ENCODE results near the gene LDLRAD4. TPM values are rescaled to one million over a fixed set of nuclear protein-coding genes. Genes with fewer than 3 reads are reported as not detected.

The LDLRAD4 gene
- total RNA-seq, 4 donors from 2014 or later, result 23.9 to 38.3 (median 27.0) TPM

DNA sequence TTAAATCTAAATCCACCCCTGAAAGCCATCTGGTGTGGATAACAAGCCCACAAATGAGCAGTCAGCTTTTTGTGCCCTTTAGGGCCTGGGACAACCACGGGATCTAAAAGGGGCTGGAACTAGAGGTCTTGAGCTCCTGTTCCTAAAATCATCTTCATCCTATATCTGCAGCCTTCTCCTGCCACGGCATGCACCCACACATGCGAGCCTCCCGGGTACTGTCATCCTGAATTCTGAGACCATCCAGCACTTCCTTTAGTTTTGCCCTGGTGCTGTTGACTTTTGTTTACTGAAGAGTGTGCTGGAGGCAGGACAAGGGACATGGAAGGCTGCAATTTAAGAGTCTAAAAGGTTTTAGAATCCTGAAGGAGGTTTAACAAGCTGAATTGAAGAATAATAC lies 324.6 kb downstream of the LDLRAD4 start:
- no peak for ATAC-seq (ENCODE audit: low FRiP score)
- DNase-seq (ENCODE audit: low spot score), result no peak
- TF ChIP-seq CTCF (IDR thresholded peaks at IDR 0.05), result no peak

DNA sequence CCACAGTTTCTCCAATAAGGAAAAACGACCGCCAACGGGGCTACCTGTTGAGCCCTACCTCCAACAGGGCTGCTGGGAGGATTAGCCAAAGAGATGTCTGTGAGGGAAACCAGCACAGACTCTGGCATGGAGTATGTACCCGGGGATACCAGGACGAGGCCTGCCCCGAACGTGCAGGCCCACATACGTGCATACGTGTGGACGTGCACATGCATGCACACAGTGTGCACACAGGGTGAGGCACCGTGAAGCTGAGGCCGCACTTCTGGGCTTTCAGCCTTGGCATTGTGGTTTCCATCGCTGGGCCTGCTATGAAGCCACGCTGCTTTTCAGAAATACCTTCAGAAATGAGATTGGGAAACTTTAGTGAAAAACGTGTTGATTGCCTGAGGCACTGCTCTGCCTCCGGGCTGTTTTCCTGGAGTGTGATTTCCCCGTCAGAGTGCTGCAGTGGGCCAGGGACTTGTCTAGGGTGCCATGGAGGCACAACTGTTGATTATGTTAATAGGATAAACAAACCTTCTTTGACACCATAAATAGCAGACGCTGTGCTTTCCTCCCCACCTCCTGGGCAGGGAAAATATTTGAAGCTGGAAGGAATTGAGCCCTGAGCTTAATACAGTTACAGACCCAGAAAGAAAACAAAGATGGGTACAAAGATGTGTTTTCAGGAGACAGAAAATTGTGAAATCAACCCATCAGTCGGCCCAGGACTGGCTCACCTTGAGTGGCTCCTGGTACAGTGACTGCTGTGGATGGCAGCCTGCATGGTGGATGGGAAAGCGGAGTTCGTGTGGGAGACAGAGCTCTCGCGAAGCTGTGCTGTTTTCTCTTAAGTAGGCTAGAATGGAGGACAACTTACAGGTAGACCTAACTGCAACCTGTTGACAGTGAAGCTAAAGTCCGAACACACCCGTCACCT lies 325.5 kb downstream of the LDLRAD4 start:
- ATAC-seq (ENCODE audit: low FRiP score) (no peak), DNase-seq (ENCODE audit: low spot score) (no peak)
- TF ChIP-seq CTCF (IDR thresholded peaks at IDR 0.05), result no peak

DNA sequence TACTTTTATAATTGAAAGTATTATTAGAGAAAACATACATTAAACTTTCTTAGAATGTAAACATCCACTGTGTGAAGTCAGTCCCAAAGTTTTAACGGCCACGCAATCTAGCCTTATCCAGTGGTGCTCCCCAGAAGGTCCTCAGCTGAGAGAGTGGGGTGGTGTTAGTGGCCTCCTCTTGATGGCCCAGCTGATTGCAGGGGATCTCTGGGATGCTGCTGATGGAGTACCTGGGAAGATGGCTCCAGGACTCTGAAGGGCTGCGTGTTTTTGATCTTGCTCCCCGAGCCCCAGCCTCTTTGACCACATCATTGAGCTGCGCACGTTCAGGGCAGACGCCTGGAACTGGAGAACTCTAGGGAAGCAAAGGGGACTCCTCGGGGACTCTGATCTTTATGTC lies 326.4 kb downstream of the LDLRAD4 start:
- DNase-seq (ENCODE audit: low spot score) (no peak), ATAC-seq (ENCODE audit: low FRiP score) (no peak)
- no peak for TF ChIP-seq CTCF (IDR thresholded peaks at IDR 0.05)

DNA sequence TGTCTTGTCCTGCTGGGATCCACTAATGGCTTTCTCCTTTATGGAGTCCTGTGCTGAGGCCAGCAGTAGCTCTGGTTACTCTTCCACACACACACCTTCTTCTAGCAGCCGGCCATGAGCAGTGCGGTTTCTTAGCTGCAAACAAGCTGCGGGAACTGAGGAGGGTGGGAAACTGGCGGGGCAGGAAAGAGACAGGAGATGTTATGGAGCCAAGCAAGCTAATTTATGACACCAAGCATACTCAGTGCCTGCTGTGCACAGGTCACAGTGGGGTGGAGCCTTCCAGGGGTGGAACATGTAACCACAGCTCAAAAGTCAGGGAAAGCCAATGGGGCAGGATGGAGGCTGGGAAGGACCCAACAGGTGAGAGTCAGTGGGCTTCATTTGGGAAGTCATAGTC lies 327.0 kb downstream of the LDLRAD4 start:
- DNase-seq (ENCODE audit: low spot score), result no peak
- no peak for ATAC-seq (ENCODE audit: low FRiP score)
- no peak for TF ChIP-seq CTCF (IDR thresholded peaks at IDR 0.05)

DNA sequence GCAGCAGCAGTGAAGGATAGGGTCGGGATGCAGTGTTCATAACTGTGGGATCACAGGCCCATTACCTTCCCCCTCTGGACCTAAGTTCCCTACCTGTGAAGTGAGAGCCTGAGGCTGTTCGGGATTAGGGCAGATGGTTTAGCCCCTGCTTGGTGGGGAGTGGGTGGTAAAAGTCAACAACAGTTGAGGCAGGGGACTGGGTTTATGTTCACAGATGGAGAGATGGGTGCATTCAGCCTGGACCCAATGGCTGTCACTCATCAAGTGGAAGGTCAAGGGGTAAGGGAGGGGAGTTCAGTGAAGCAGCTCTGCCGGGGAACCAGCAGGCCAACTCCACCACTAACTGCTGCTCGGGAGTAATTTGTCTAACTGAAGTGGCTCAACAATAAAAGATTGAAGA lies 327.4 kb downstream of the LDLRAD4 start:
- no peak for TF ChIP-seq CTCF (IDR thresholded peaks at IDR 0.05)
- no peak for DNase-seq (ENCODE audit: low spot score)
- ATAC-seq (ENCODE audit: low FRiP score), result no peak

- DNase-seq (ENCODE audit: low spot score), result no peak
- no peak for TF ChIP-seq CTCF (IDR thresholded peaks at IDR 0.05)
- no peak for ATAC-seq (ENCODE audit: low FRiP score)
These were observed 328.1 kb downstream of the LDLRAD4 start for GRCh38 chr18:13546638-13547037.

- DNase-seq (ENCODE audit: low spot score) (no peak), ATAC-seq (ENCODE audit: low FRiP score) (no peak)
- TF ChIP-seq CTCF (IDR thresholded peaks at IDR 0.05), result no peak
These were observed 328.8 kb downstream of the LDLRAD4 start for GRCh38 chr18:13547347-13547746.
